Stimulated activated CD8-positive, alpha-beta memory T cell treated with anti-CD3 and anti-CD28 coated beads, Interleukin-2, amount 100 ng/mL, for 48 hours (primary cell): Measurements from ENCODE around the gene LRSAM1.

Experiments used
- DNase-seq, 2 donors: peaks; one replicate each; pipeline ENCODE4 v3.0.0-alpha.2; 2020; ENCODE audit warnings: low read depth in 2 of 2

Gene LRSAM1

GRCh38 chr9:127535396-127535795 is 84.1 kb downstream of the LRSAM1 start:
- no peak for DNase-seq

- no peak for DNase-seq
Observed at GRCh38 chr9:127535834-127536233, 84.5 kb downstream of the LRSAM1 start.

DNA sequence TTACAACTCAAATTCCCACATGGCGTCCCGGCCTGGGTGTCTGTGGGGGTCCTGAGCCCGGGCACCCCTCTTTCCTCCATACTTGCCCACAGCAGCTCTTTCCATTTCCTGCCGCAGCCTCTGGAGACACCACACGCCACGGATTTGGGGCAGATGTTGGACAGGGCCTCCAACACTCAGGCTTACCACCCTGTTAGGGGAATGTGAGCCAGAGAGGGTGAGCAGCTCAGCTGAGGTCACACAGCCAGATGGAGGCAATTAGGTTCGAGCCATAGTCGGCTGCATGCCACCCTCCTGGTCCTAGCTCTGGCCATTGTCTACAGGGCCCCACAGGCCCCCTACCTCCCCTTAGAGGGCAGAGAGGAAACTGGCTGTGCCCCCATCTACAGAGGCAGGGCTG is 85.2 kb downstream of the LRSAM1 start:
- no peak for DNase-seq

DNA sequence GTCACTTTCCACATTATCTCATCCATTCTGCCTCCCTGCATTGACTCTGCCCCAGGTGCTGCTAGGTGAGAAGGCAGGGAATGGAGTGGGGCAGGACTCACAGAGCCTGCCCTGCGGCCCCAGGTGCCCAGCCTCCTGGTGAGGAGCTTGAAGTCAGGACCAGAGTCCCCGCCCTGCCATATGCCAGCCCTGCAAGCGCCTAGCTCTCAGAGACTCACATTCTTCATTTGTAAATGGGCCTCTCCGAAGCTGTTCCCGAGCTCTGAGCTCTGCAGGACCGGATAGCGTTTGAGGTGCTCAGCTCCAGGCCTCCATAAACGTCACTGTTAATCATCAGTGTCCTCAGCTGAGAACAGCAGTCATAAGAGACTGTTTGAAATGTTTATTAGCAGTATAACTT is 85.7 kb downstream of the LRSAM1 start:
- DNase-seq, result no peak

DNA sequence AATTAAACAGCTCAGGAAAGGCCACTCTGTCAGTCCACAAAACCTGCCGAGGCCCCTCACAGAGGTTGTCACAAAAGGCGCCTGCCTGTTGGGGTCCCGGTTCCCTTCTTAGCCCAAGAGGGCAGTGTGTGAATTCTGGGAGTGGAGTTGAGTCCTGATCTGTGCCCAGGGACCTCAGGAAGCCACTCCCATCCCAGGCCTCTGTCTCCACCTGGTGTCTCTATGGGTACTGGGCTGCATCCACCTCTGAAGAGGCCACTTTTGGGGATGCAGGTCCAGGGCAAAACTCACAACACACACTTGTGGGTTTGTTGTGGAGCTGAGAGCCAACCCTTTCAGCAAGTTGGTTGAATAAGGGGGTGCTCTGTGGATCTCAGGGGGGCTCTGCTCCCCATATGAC is 86.5 kb downstream of the LRSAM1 start:
- no peak for DNase-seq

- no peak for DNase-seq
Observed at GRCh38 chr9:127538849-127539258, 87.5 kb downstream of the LRSAM1 start.

DNA sequence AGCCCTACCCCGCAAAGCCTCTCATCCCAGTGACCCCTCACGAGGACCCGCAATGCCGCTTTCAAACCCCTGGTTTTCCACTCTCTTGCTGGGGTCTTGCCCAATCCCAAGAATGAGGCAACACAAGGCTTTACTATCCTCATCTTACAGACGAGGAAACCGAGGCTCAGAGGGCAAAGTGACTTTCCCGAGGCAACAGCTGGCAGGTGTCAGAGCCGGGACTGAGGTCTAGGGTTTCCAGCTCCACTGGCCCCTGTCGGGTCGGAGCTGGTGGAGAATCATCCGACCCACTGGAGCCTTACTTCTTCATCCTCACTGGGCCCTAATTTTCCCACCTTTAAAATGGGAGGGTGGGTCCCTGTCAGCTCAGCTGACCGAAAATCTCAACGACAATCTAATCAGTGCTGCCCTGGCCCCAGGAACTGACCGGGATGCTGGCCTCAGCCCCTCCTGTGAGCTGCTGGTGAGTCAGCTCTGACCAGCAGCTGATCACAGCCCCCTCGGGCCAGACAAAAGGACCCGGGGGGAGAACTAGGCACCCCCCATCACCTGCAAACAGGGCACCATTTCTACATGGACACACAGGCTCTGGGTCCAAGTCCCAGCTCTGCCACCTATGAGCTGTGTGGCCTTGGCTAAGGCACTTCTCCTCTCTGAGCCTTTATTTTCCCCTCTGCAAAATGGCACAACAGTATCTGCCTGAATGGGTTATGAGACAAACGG is 88.1 kb downstream of the LRSAM1 start:
- no peak for DNase-seq

- no peak for DNase-seq
Observed at GRCh38 chr9:127539982-127540663, 88.8 kb downstream of the LRSAM1 start.

DNA sequence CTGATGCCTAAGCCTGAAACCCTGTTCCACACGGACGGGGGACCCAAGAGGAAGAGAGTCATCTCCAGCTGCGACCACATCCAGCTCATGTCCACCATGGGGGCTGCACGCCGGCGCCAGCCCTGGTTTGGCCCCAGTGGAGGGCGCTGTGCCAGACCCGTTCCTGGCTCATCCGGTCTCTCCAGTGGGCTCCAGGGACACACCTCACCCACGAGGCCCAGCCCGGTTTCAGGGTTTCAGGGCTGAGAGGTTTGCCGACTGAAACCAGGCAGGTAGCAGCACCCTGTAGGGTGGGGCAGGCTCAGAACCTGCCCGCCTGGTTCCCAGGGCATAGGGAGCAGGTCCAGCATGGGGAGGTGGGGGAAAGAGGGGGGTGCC is 89.3 kb downstream of the LRSAM1 start:
- no peak for DNase-seq

DNA sequence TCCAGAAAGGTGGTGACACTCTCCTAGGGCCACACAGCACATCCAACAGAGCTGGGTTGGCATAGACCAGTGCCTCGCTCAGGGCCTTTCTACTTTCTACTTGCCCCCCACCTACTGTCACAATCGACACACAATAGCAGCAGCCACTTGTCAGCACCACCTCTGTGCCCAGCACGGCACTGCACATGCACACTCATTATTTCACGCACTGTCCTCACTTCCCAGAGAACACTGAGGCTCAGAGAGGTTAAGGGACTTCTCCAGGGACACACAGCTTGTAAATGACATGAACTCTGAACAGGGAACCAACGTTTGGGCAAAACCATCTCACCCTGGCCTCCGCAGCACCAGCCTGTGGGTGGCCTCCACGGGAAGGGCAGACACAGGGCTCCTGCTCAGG is 89.9 kb downstream of the LRSAM1 start:
- DNase-seq, result no peak

GRCh38 chr9:127541865-127542264 is 90.6 kb downstream of the LRSAM1 start:
- no peak for DNase-seq

DNA sequence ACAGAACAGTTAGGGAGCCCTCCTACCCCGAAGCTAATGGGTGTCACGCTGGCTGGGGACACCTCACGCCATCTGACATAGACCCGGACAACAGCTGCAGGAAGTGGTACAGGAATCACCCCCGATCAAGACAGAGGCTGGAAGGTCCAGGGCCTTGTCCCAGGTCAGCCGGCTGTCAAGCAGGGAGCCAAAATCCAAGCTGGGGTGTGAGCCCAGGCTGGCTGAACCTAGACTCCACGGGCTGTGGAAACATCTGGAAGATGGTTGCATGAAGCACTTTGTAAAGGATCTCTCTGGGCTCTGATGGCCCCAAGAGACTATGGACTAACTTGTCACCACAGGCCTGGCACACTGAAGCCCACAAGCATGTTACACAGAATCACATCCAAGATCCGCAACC is 91.9 kb downstream of the LRSAM1 start:
- DNase-seq, result no peak

GRCh38 chr9:127543973-127544533 is 92.7 kb downstream of the LRSAM1 start:
- no peak for DNase-seq

- no peak for DNase-seq
Observed at GRCh38 chr9:127545196-127546124, 94.2 kb downstream of the LRSAM1 start.

DNA sequence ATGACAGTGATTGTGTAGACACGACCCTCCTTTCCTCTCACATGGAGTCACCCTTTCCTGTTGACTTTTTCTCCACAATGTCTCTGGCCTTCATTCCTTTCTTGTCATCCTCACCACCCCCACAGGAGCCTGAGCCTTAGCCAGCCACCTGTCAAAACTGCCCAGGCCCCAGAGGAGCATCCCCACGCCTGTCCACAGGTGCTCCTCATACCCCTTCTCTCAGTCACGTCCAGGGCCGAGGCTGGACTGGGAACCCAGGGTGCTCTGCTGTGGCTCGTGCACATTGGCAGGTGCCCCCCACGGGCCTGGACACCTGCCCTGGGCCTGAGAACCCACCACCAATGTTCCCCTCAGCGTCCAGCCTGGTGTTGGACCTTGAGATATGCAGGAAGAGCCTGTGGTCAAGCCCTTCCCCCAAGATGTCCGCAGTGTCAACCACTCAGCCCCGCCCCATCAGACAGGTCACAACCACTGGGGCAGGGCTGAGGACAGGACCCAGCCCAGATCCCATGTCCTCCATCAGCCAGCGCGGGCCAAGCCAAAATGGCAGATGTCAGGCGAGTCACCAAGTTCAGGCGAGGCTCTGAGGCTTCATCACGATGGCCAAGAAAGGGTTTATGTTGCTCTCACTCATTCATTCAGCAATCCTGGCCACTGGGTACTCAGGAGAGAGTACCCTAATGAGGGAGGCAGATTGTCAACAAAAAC is 95.0 kb downstream of the LRSAM1 start:
- DNase-seq, result no peak

DNA sequence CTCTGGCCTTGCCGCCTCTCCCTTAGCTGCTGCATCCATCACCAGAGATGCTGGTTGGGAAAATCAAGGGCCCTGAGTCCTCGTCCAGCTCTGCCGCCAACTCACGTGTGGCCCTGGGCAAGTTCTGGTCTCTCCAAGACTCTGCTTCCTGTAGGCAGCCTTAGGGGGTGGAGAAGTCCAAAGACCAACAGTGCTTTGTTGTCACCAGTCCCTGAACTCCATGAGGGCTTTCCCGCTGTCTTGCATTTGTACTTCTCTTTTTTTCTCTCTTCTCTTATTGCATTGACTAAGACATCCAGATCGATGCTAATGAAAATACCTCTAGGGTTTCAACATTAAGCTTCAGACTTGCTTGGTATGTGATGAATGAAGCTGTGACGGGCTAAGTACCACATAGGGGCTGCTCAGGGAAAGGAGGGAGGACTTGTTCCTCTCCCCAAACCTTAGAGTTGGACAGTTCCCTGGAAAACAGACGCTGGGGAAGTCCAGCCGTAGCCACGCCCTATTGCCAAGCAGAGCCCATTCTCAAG is 97.1 kb downstream of the LRSAM1 start:
- DNase-seq, result no peak

DNA sequence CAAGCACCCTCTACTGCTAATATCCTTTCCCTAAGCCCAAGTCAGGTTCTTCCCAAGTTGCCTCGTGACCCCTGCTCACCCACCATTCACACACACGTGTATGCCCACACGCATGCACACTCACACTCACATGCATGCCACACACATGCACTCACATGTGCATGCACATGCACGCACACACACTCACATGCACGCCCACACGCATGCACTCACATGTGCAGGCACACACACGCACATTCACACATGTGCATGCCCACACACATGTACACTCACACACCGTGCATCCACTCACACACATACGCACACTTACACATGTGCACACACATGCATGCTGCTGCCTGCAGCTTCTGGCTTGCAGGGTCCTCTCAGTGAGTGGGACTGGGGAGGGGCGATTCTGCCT is 97.9 kb downstream of the LRSAM1 start:
- no peak for DNase-seq

DNA sequence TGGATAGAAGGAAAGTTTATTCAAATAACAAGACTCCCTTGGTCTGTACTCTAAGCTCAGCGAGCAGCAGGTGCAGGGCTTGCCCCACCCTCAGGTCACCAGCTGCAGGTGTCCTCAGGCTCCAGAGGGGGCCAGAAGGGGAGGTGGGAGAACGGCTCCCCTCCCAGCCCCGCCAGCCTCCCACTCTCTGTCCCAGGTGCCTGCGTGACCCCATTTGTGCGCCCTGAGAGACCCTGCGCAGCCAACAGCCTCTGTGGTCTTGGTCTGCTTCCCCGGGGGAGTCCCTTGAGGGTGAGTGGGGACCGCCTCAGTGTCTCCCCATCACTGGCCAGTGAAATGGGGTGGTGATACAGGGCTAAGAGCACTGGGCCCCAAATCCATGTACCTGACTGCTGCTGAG is 98.4 kb downstream of the LRSAM1 start:
- no peak for DNase-seq

DNA sequence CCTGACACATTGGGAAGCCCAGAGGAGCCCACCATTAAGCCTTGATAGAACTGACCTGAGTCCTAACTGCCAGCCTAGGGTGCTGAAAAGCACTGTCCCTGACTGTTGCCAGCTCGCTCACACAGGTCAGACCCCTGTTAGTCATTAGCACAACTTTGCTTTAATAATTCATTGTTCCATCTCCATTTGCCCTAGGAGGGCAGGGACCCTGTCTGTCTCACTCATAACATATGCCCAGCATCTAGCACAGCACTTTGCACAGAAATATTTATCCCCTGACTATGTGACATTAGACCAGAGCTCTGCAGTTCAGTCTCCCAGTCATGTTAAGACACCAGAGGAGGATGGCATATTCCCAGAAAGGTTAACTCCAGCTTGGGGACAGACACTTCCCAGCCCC is 99.0 kb downstream of the LRSAM1 start:
- DNase-seq, result no peak

- no peak for DNase-seq
Observed at GRCh38 chr9:127550751-127551150, 99.4 kb downstream of the LRSAM1 start.
